ENCODE data around the gene NR6A1. TPM values are rescaled to one million over a fixed set of nuclear protein-coding genes. Genes with fewer than 3 reads are reported as not detected.

Gene NR6A1
- total RNA-seq, 1 experiment from 2014 or later, result 6.0 TPM

GRCh38 chr9:124501771-124502320 lies 269.3 kb downstream of the NR6A1 start:
- no peaks in the 10 kb centered on the region for H3K9me3 ChIP-seq (replicated peaks)
- DNase-seq, result no peak
- no peak overlapping the region for H3K27ac ChIP-seq
- no peak overlapping the region for H3K4me3 ChIP-seq
- no peaks in the 10 kb centered on the region for H3K36me3 ChIP-seq
- H3K4me1 ChIP-seq, result no peaks in the 10 kb centered on the region
- peaks cover 36% of the 10 kb centered on the region for H3K27me3 ChIP-seq

- no peaks in the 10 kb centered on the region for H3K4me1 ChIP-seq
These were observed 270.1 kb downstream of the NR6A1 start for GRCh38 chr9:124500796-124501611.

DNA sequence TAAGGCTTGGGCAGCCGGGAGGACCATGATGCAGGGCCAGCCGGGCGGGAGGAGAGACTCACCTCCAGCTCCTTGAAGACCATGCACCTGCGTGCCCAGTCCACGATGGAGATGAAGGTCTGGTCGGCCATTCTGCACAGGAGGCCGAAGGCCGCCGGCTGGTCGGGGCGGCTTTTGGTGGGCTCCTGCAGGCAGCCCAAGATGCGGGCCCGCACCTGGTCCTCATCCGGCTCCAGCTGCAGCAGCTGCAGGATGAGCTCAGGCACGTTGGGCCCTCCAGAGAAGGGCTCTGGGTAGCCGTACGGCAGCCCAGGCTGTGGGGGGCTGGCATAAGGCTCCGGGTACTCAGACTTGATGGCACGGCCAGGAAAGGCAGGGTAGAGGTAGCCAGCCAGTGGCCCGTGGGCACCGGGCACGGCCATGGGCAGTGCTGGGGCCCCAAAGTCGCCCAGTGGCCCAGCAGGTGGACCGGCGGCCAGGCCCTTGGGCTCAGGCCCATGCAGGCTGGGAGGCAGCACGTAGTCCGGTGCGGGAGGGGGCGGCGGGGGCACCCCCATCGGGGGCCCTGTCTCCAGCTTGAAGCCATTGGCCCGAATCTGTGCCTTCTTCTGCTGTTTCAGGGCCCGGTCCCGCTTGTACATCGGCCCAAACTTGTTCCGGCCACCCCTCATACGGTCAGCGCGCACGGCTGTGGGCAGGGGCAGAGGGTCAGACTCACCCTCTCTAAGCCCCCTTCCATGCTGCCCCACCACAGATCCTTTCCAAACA lies 270.9 kb downstream of the NR6A1 start:
- Histone ChIP-seq H3K9me3 (replicated peaks) (no peaks in the 10 kb centered on the region), H3K4me1 (no peaks in the 10 kb centered on the region), H3K27me3 (peaks cover 52% of the 10 kb centered on the region), H3K36me3 (no peaks in the 10 kb centered on the region), H3K4me3 (no peak overlapping the region), H3K27ac (no peak overlapping the region)
- DNase-seq, result no peak

More at GRCh38 chr9:124500796-124501611, 270.1 kb downstream of the NR6A1 start:
- DNase-seq, result no peak
- Histone ChIP-seq H3K36me3 (no peaks in the 10 kb centered on the region), H3K4me3 (no peak overlapping the region), H3K27ac (no peak overlapping the region), H3K27me3 (peaks cover 44% of the 10 kb centered on the region), H3K9me3 (replicated peaks) (no peaks in the 10 kb centered on the region)

DNA sequence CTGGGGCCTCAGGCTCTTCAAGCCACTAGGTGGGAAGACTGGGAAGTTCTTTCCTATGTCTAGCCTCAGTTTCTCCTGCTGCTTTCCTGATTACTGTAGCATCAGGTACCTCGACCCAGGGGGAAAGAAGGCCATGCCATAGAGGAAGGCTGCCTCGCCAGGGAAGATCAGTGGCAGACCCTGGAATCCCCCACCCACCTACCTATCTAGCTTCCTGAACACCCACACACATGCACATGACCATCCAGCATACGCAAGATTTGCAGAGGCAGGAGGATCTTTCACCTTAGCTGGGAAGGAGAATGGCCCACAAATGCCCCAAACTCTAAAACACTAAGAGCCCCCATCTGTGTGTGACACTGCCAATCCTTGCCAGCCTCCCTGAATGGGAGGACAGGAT lies 271.9 kb downstream of the NR6A1 start:
- no peaks in the 10 kb centered on the region for H3K36me3 ChIP-seq
- H3K27ac ChIP-seq, result no peak overlapping the region
- H3K4me3 ChIP-seq, result no peak overlapping the region
- peaks cover 62% of the 10 kb centered on the region for H3K27me3 ChIP-seq
- DNase-seq, result no peak
- no peaks in the 10 kb centered on the region for H3K4me1 ChIP-seq
- no peaks in the 10 kb centered on the region for H3K9me3 ChIP-seq (replicated peaks)

DNA sequence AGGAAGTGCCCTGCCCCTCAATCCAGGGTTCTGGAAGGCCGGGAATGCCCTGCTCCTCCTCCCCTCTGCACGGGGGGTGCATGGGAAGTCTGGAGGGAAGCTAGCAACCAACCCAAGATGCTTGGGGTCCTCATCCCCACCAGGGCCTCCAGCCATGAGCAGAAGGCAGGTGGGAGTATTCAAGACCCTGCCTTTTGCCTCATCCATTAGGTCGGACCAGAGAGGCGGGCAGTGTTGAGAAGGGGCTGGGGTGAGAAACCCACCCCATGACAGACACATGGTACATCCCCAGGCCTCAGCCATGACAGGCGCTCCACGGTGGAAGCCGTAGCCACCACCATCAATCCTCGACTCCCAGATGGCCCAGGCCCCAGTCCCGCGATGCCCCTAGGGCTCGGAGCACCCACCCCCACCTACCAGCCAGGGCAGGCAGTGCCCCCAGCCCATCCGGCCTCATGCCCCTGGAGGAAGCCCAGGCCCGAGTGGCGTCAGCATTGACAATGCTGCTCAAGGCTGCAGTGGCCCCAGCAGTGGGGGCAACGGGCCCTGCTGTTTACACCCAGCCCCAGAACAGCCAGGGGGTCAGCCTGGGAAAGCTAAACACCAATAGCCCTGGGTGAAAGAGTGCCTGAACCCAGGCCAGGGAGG lies 272.5 kb downstream of the NR6A1 start:
- Histone ChIP-seq H3K4me1 (no peaks in the 10 kb centered on the region), H3K4me3 (no peak overlapping the region), H3K27me3 (peaks cover 68% of the 10 kb centered on the region), H3K36me3 (no peaks in the 10 kb centered on the region), H3K27ac (no peak overlapping the region), H3K9me3 (replicated peaks) (no peaks in the 10 kb centered on the region)
- no peak for DNase-seq

GRCh38 chr9:124498040-124498439 lies 273.1 kb downstream of the NR6A1 start:
- Histone ChIP-seq H3K27me3 (peaks cover 74% of the 10 kb centered on the region), H3K36me3 (no peaks in the 10 kb centered on the region), H3K27ac (no peak overlapping the region), H3K4me3 (no peak overlapping the region), H3K9me3 (replicated peaks) (no peaks in the 10 kb centered on the region), H3K4me1 (no peaks in the 10 kb centered on the region)
- DNase-seq, result no peak

DNA sequence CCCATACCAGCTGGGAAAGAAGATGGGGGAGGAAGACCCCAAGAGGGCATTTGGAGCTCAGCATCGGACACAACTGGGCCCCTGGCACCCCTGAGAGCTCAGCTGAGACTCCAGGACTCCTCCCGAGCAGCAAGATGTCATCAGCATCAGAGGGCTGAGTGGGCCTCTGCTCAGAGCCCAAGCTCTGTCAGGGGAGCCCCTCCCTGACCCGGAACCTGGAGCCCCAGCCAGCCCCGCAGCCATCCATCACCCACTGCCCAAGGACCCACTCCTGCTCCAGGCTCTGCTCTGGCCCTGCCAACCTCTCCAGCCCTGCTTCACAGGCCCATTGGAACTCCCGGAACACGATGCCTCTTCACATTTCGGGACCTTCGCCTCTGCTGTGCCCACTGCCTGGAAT lies 273.7 kb downstream of the NR6A1 start:
- no peak for DNase-seq
- Histone ChIP-seq H3K27me3 (peaks cover 79% of the 10 kb centered on the region), H3K27ac (no peak overlapping the region), H3K4me3 (no peak overlapping the region), H3K9me3 (replicated peaks) (no peaks in the 10 kb centered on the region), H3K36me3 (no peaks in the 10 kb centered on the region), H3K4me1 (no peaks in the 10 kb centered on the region)

DNA sequence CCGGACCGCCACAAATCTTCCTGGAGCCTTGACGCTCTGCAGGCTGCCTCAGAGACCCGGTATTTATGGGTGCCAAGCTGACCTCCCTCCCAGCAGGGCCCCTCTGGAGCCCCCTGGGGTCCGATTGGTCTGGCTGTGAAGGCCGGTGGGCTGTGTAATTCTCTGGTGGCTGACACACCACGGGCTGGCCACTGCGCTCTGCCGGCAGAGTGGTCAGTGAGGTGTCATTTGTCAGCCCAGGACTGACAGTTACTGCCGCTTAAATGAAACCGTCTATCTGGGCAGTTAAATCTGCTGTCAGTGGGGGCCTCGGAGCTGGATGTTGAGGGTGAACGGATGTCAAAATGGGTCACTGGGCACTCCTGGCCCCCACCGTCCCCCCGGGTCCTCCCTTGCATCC lies 274.6 kb downstream of the NR6A1 start:
- Histone ChIP-seq H3K4me3 (no peak overlapping the region), H3K27me3 (peaks cover 86% of the 10 kb centered on the region), H3K27ac (no peak overlapping the region), H3K36me3 (no peaks in the 10 kb centered on the region), H3K9me3 (replicated peaks) (no peaks in the 10 kb centered on the region), H3K4me1 (no peaks in the 10 kb centered on the region)
- DNase-seq, result no peak

DNA sequence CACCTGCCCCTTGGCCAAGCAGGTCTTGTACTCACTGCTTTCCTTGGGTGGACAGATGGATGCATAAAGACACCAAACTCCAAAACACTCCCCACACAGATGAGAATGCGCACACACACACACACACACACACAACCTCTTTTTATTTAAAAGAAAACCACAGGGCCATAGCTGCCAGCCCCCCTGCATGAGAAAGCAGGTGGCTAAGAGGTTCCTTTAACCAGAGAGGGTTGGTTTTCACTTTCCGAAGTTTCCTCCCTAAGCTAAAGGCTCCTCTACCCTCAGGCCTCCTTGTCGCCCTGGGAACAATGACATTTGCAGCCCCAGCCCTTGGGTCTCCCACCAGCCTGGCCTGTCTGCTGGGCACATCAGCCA lies 275.0 kb downstream of the NR6A1 start:
- DNase-seq, result no peak
- no peaks in the 10 kb centered on the region for H3K9me3 ChIP-seq (replicated peaks)
- no peaks in the 10 kb centered on the region for H3K36me3 ChIP-seq
- H3K27me3 ChIP-seq, result peaks cover 90% of the 10 kb centered on the region
- H3K4me1 ChIP-seq, result no peaks in the 10 kb centered on the region
- no peak overlapping the region for H3K4me3 ChIP-seq
- no peak overlapping the region for H3K27ac ChIP-seq

DNA sequence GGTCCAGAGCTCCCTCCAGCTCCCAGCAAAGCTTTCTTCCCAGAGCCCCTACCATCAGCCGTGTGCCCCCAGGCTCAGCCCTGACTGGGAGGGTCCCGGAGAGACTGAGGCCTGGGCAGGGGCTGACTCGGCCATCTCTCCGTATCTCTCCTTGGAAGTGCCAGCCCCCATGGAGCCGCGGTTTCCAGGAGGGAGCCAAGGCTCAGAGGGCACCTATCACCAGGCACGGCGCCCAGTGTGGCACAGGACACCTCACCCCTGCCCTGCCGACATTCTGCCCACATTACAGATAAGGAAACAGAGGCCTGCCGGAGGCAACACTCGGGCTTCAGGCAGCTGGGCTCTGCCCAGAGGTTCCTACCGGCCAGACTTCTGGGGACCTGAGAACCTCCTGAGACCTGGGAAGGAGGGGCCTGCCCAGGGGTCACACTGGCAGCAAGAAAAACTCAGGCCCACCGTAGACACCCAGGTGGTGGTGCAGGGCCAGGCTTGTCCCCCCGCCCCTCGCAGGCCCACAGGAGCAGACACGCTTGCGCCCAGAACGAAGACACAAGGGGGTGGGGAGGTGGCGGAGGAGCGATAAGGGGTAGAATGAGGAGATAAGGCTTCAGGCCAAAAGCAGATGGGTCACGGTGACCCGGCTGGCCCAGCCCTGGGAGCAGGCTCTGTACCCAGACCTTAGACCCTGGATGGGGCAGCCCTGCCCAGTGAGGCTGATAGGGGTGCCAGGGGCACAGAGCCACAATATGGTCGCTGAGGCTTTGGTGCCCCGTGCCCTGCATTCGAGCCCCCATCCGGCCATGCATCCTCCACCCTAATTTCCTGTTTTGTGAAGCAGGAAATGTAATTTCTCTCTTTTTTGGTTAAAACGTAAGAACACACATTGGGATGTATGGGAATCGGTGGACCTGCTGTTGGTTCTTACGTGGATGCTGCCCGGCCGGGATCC lies 275.7 kb downstream of the NR6A1 start:
- Histone ChIP-seq H3K27me3 (peaks cover 91% of the 10 kb centered on the region), H3K4me1 (no peaks in the 10 kb centered on the region)
- DNase-seq, result no peak

GRCh38 chr9:124493794-124494479 lies 277.2 kb downstream of the NR6A1 start:
- H3K36me3 ChIP-seq, result no peaks in the 10 kb centered on the region
- H3K4me3 ChIP-seq, result no peak overlapping the region
- no peaks in the 10 kb centered on the region for H3K9me3 ChIP-seq (replicated peaks)
- no peak for DNase-seq
- no peak overlapping the region for H3K27ac ChIP-seq
- H3K4me1 ChIP-seq, result no peaks in the 10 kb centered on the region
- peaks cover 91% of the 10 kb centered on the region for H3K27me3 ChIP-seq

More for the DNA sequence above, 275.7 kb downstream of the NR6A1 start:
- Histone ChIP-seq H3K4me3 (no peak overlapping the region), H3K36me3 (no peaks in the 10 kb centered on the region), H3K9me3 (replicated peaks) (no peaks in the 10 kb centered on the region), H3K27ac (no peak overlapping the region)

DNA sequence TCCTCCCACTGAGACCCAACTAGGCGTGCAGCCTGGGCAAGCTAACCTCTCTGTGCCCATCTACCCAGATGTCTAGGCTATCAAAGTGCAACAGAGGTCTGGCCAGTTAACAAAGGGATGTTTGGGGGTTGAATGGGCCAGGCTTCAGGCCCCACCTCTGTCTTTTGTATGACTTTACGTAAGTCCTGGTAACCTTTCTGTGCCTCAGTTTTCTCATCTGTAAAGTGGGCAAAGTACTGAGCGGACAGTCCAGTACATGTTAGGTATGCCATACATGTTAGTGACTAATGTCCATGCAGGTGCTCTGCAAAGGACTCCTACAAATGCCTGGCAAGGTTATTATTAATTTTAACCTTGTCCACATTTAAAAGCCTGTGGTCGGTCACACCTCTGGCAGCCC lies 277.9 kb downstream of the NR6A1 start:
- no peak for DNase-seq
- Histone ChIP-seq H3K36me3 (no peaks in the 10 kb centered on the region), H3K9me3 (replicated peaks) (no peaks in the 10 kb centered on the region), H3K27ac (no peak overlapping the region), H3K4me1 (no peaks in the 10 kb centered on the region), H3K27me3 (peaks cover 90% of the 10 kb centered on the region), H3K4me3 (no peak overlapping the region)

GRCh38 chr9:124492818-124493217 lies 278.3 kb downstream of the NR6A1 start:
- DNase-seq, result no peak
- H3K9me3 ChIP-seq (replicated peaks), result no peaks in the 10 kb centered on the region
- H3K27ac ChIP-seq, result no peak overlapping the region
- no peaks in the 10 kb centered on the region for H3K36me3 ChIP-seq
- H3K27me3 ChIP-seq, result peaks cover 88% of the 10 kb centered on the region
- no peak overlapping the region for H3K4me3 ChIP-seq
- no peaks in the 10 kb centered on the region for H3K4me1 ChIP-seq

Measured in SJCRH30 (cell line).